A204.1 (cell line): Measurements from ENCODE around the gene HOXD3.

Source experiments
- FAIRE-seq: peaks from 2 replicates; lab custom pipeline; 2012; peaks lifted over from hg19 to GRCh38; lab: Jason Lieb, UNC

HOXD3 gene

DNA sequence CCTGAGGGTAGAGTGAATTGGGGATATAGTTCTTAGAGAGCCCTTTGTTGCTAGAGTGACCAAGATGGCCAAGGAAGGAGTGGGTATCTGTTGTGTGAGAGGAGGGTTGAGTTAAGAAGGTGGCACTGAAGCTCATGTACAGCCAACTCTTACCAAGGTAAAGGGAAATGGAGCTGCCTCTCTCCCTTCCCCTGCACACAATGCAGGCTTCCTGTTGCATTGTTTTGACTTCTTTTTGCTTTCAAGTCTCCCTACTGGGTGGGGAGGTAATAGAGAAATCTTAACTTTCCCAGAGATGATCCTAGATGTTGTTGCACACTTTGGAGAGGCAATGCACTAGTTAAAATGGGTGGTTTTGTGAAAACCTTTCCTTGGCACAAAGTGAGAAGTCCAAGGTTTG is 55.2 kb downstream of the HOXD3 start:
- FAIRE-seq = no peak

DNA sequence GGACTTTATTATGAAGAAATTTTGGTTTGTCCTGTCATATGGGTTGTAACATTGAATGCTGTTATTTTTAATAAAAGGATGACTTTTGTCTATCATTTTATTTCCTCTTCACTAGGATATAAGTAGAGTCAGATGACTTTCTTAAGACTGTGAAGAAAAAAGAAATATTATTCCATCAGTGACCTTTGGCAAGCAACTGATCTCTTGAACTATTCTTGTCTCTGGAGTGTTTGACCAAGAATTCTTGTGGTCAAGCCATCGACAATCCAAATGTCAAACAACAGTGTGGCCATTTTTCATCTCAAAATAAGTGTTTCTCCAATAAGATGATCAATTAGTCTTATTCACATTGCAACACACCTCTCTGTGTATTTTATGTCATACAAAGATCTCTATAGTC is 56.3 kb downstream of the HOXD3 start:
- FAIRE-seq = no peak
